ENCODE measurements around the gene SORL1-AS1.

Gene SORL1-AS1

DNA sequence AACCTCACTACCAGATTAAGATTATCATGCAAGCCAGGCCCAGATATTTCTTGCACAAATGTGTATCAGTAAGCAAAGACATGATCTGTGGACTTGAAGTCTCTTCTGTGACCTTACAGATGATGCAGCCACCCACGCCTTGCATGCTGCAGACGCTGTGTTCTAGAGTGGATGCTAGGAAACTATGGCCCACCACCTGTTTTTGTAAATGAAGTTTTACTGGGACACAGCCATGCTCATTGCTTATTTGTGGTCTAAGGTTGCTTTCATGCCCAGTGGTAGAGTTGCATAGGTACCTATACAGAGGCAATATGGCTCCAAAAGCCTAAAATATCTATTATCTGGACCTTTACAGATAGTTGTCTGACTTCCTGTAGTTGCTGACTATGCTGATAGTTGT lies 47.5 kb upstream of the SORL1-AS1 start:
- DNase-seq: no peak

More for the DNA sequence above, 47.5 kb upstream of the SORL1-AS1 start:
- H2BK120ac ChIP-seq (ENCODE audit: low read depth, low read length): no peak overlapping the region
- TF ChIP-seq RCOR1 (IDR thresholded peaks at IDR 0.05; ENCODE audit: insufficient replicate concordance, low read length) (no peak), MXI1 (IDR thresholded peaks at IDR 0.05; ENCODE audit: borderline replicate concordance, low read depth, low read length) (no peak), RAD21 (IDR thresholded peaks at IDR 0.05; ENCODE audit: low read length) (no peak), MAZ (IDR thresholded peaks at IDR 0.05; ENCODE audit: borderline replicate concordance, low read depth, low read length) (no peak), RFX5 (IDR thresholded peaks at IDR 0.05; ENCODE audit: low read depth, low read length) (no peak), FOS (IDR thresholded peaks at IDR 0.05; ENCODE audit: low read depth, low read length) (no peak), NFE2L2 (IDR thresholded peaks at IDR 0.05; ENCODE audit: low read depth, low read length) (no peak), POLR2A (IDR thresholded peaks at IDR 0.05; ENCODE audit: low read depth, low read length) (no peak), USF2 (IDR thresholded peaks at IDR 0.05; ENCODE audit: low read depth, low read length) (no peak), ELK1 (IDR thresholded peaks at IDR 0.05; ENCODE audit: borderline replicate concordance, low read depth, low read length) (no peak), CTCF (conservative IDR thresholded peaks at IDR 0.05; ENCODE audit: low read depth, low read length) (no peak), BHLHE40 (IDR thresholded peaks at IDR 0.05; ENCODE audit: low read depth, low read length) (no peak), CEBPB (IDR thresholded peaks at IDR 0.05; ENCODE audit: low read depth, low read length) (no peak)
- H2AFZ ChIP-seq (replicated peaks; ENCODE audit: low read length, poor library complexity): no peak overlapping the region
- no peak overlapping the region for H2BK5ac ChIP-seq (ENCODE audit: low read depth, low read length, poor library complexity, severe bottlenecking)
- no peaks in the 10 kb centered on the region for H3K79me1 ChIP-seq (ENCODE audit: low read depth in 1 of 2, low read length in 2 of 2)
- CTCF ChIA-PET: interaction anchor here (0.6 kb wide), 1 partner anchor 35 kb away, joined by 3 read pairs; no protein-coding TSS in a partner anchor
- H2BK15ac ChIP-seq (ENCODE audit: low read depth, low read length): no peak overlapping the region
- dilution Hi-C loops (cut with HindIII; ENCODE audit: low sequenced_read_pairs, unreplicated experiment) (no loop called here), intact Hi-C loops (cut with micrococcal nuclease) (no loop called here), in situ Hi-C loops (cut with MboI; ENCODE audit: low sequenced_read_pairs) (no loop called here)
- H3K56ac ChIP-seq (ENCODE audit: extremely low read depth, insufficient read depth, low read length): no peak overlapping the region
- no peak overlapping the region for H4K5ac ChIP-seq (ENCODE audit: low read depth, low read length)
- H3K4me3 ChIP-seq (ENCODE audit: insufficient read depth, low read depth, low read length): no peak overlapping the region
- BruUV-seq (replicated peaks): no TSS peak
- WGBS, 2 experiments (ENCODE audit: extremely low coverage in 2 of 2, insufficient read length in 1 of 2): 100% methylated on average over 1 of the region's 2 CpGs; no CpG with 5 or more reads in 1 of the 2 experiments
- peaks cover 4% of the 10 kb centered on the region; the same call in 1 of the 2 replicates for H3K4me1 ChIP-seq (ENCODE audit: control insufficient read depth, insufficient read depth, low read length)
- H3K9me1 ChIP-seq (ENCODE audit: insufficient read depth, low read length): no peaks in the 10 kb centered on the region
- no peak overlapping the region for H3K4ac ChIP-seq (ENCODE audit: low read depth, low read length)
- 0 out of 2 replicates have a peak, but pooled peaks cover 1% of the 10 kb centered on the region for H3K36me3 ChIP-seq (ENCODE audit: control insufficient read depth, insufficient read depth, low read length)
- H3K18ac ChIP-seq (ENCODE audit: low read depth, low read length): no peak overlapping the region
- no peak overlapping the region for H3K27ac ChIP-seq (ENCODE audit: insufficient read depth, low read length)
- no peak for ATAC-seq (ENCODE audit: low read depth)
- no peaks in the 10 kb centered on the region for H3K9me3 ChIP-seq (ENCODE audit: control insufficient read depth, insufficient read depth, low read length)
- H3K9ac ChIP-seq (ENCODE audit: low read depth, low read length): no peak overlapping the region
- H3K27me3 ChIP-seq (ENCODE audit: control insufficient read depth, insufficient read depth, low read length): peaks cover 3% of the 10 kb centered on the region; the same call in 1 of the 2 replicates
- no peak overlapping the region for H3K23ac ChIP-seq (ENCODE audit: low read depth, low read length)
- POLR2A ChIA-PET (ENCODE audit: unreplicated experiment): no interaction called here
- H4K8ac ChIP-seq (ENCODE audit: low read depth in 2 of 2, low read length in 2 of 2): no peak overlapping the region
- H4K20me1 ChIP-seq (ENCODE audit: insufficient read depth, low read length): no peaks in the 10 kb centered on the region
- no peak overlapping the region for H3K4me2 ChIP-seq (ENCODE audit: low read depth, low read length)
- H2BK20ac ChIP-seq (ENCODE audit: low read depth, low read length): no peak overlapping the region
- H4K91ac ChIP-seq (ENCODE audit: insufficient read depth, low read depth, low read length): no peak overlapping the region
- no peak overlapping the region for H3K14ac ChIP-seq (replicated peaks; ENCODE audit: low read depth, low read length)
- H2AK9ac ChIP-seq (replicated peaks; ENCODE audit: low read depth, low read length, poor library complexity): no peak overlapping the region
- H2AK5ac ChIP-seq (ENCODE audit: low read depth, low read length): no peak overlapping the region

Measured in IMR-90 (cell line).